HG02759 (cell line): ENCODE results near the gene LACC1.

Experiments
- ATAC-seq: cut with Tn5 transposase; IDR thresholded peaks from one replicate; pipeline ENCODE4 v1.9.1; 2021; ENCODE audit warnings: mild to moderate bottlenecking, moderate library complexity; ENCODE audit not compliant: unreplicated experiment

Gene LACC1

GRCh38 chr13:43939086-43939485 lies 59.4 kb downstream of the LACC1 start:
- ATAC-seq = no peak

- ATAC-seq = no peak
Observed at GRCh38 chr13:43942286-43942685, 62.6 kb downstream of the LACC1 start.
